Heart left ventricle (tissue), 16 donors: Measurements from ENCODE around the gene RNASE9. TPM values are rescaled to one million over a fixed set of nuclear protein-coding genes. Genes with fewer than 3 reads are reported as not detected.

ENCODE experiments used
- ATAC-seq, 4 donors: fragments of 200-7000 bp; cut with Tn5 transposase; one replicate each; pipeline ENCODE4 v1.9.1; 2020 to 2022; ENCODE audit warnings: moderate library complexity in 4 of 4, mild to moderate bottlenecking in 3 of 4, moderate number of reproducible peaks in 1 of 4
- DNase-seq, 5 donors: peaks; one replicate each; pipeline ENCODE4 v3.0.0-alpha.2; 2020
- H3K27ac ChIP-seq, 12 donors: fragments of 200-600 bp; sonication (generic) in 4 of 12; one replicate each; pipeline versions ENCODE4 v1.5.0 to v1.8.0; 2016 to 2022; ENCODE audit warnings: mild to moderate bottlenecking in 2 of 12
- H3K27me3 ChIP-seq, 9 donors: fragments of 200-600 bp; sonication (generic) in 2 of 9; one replicate each; pipeline versions ENCODE4 v1.5.1 to v1.8.0; 2016 to 2022; ENCODE audit warnings: mild to moderate bottlenecking in 3 of 9
- H3K36me3 ChIP-seq, 9 donors: fragments of 200-600 bp; sonication (generic) in 2 of 9; one replicate each; pipeline versions ENCODE4 v1.5.0 to v1.8.0; 2018 to 2022; ENCODE audit warnings: mild to moderate bottlenecking in 2 of 9
- H3K4me1 ChIP-seq, 12 donors: fragments of 200-600 bp; sonication (generic) in 4 of 12; one replicate each; pipeline versions ENCODE4 v1.5.0 to v1.8.0; 2016 to 2022; ENCODE audit warnings: mild to moderate bottlenecking in 3 of 12
- H3K4me3 ChIP-seq, 12 donors: fragments of 200-600 bp; sonication (generic) in 4 of 12; one replicate each; pipeline versions ENCODE4 v1.5.0 to v1.8.0; 2017 to 2022; ENCODE audit warnings: mild to moderate bottlenecking in 9 of 12, moderate library complexity in 4 of 12
- H3K9me3 ChIP-seq, 12 donors: fragments of 200-600 bp; sonication (generic) in 4 of 12; one replicate each; pipeline versions ENCODE4 v1.5.0 to v1.8.0; 2016 to 2022; ENCODE audit warnings: mild to moderate bottlenecking in 1 of 12
- POLR2A ChIP-seq, 2 donors: fragments of 450-650 bp; IDR thresholded peaks; one replicate each; pipeline ENCODE4 v1.6.1; 2017; ENCODE audit warnings: antibody characterized with exemption in 2 of 2, mild to moderate bottlenecking in 2 of 2, moderate library complexity in 2 of 2
- WGBS, 4 donors: extraction: QIAGEN DNeasy Blood & Tissue Kit in 2 of 4; methylation state at CpG; one replicate each; pipeline versions ENCODE4 v1.1.5 to v1.1.7; 2013 to 2018; 5-methylcytosine and 5-hydroxymethylcytosine counted together
- intact Hi-C, 10 donors: fragments of 100-400 bp; cut with DNase I; formaldehyde crosslinking; loops; one replicate each; pipeline versions ENCODE4 v1.11.1 to v1.14.2; 2022
- polyA plus RNA-seq, 2 donors: library from polyadenylated mRNA; stranded (reverse); fragments of 200-250 nt; gene quantifications; one replicate each; pipeline ENCODE4 v1.2.3, GENCODE V29; 2013
- total RNA-seq, 9 donors: library from RNA; depleted of rRNA in 2 of 9; stranded (reverse); fragments of >200 nt in 2 of 9; fragmentation: NEBNext Ultra II Directional in 3 of 9; extraction: Animal tissue kit (Norgen Biotek cat#: 25700) in 3 of 9; gene quantifications; one replicate each; pipeline versions ENCODE4 v1.1.0 to v1.2.4, GENCODE V29; 2016 to 2023
- TF ChIP-seq, protein P1 (sequence below), 12 donors: fragments of 200-600 bp; sonication (generic) in 4 of 12; IDR thresholded peaks; one replicate each; pipeline versions ENCODE4 v1.5.0 to v1.8.0; 2018 to 2022; ENCODE audit warnings: antibody characterized with exemption in 12 of 12, mild to moderate bottlenecking in 5 of 12
- donor health status: ischemic (EF 13 %, LVEDD 7.1; RV severe dilation, severe dysfunction).
- donor health status: healthy with polysubstance abuse.
- donor health status: DM: no; HTN: yes; CAD: no.
- donor health status: DM: no; HTN: no; CAD: no.
- donor health status: ischemic (EF 25% LVEDD 6.9; RV normal size, moderate dysfunction).
- donor health status: ischemic (EF 25% LVEDD 5.7; RV mildly dilated, moderate dysfunction).
- donor health status: healthy.
- donor health status: DM: yes; HTN: yes; CAD: no.
- donor health status: ischemic (EF 35%, LVEDD 5.7; RV mildly dilated, moderate dysfunction).
- donor health status: nonischemic (EF 11% LVEDD 7.7; RV severe dilation, severe dysfunction).
- donor health status: DM: yes; HTN: yes; CAD: no.
- donor health status: PGD.
- donor health status: ischemic (EF 29% LVEDD 5.4; RV normal size, mild dysfunction).
- donor health status: nonischemic (EF 23%, LVEDD 6.1; RV moderate dilation, normal function).

Gene RNASE9
- total and polyA plus RNA-seq, 11 donors = not detected

DNA sequence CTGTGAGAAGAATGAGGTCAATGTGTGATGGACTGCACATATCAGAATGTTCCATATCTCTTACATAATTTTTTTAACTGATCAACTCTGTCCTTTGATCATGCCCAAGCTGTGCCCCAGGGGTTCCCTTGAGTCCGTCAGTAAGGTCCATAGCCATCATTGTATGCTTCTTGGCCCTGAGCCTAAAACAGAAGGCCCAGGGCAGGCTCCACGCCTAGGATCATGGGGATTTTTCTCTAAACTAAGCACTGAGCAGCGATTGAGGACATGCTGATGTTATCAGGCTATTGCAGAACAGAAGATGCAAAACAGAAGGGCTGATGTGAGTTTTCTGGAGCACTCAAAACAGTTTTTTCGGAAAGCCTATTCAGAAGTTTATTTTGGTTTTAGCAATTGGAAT lies 20.9 kb downstream of the RNASE9 start:
- no peaks in the 10 kb centered on the region for H3K9me3 ChIP-seq
- WGBS, 4 donors = 44 to 53% (median 45%) methylated on average over 4 of the region's 4 CpGs
- no peak overlapping the region for H3K27ac ChIP-seq
- H3K4me3 ChIP-seq = no peak overlapping the region
- no peak for TF ChIP-seq POLR2A (IDR thresholded peaks at IDR 0.05)
- TF ChIP-seq, protein P1, sequence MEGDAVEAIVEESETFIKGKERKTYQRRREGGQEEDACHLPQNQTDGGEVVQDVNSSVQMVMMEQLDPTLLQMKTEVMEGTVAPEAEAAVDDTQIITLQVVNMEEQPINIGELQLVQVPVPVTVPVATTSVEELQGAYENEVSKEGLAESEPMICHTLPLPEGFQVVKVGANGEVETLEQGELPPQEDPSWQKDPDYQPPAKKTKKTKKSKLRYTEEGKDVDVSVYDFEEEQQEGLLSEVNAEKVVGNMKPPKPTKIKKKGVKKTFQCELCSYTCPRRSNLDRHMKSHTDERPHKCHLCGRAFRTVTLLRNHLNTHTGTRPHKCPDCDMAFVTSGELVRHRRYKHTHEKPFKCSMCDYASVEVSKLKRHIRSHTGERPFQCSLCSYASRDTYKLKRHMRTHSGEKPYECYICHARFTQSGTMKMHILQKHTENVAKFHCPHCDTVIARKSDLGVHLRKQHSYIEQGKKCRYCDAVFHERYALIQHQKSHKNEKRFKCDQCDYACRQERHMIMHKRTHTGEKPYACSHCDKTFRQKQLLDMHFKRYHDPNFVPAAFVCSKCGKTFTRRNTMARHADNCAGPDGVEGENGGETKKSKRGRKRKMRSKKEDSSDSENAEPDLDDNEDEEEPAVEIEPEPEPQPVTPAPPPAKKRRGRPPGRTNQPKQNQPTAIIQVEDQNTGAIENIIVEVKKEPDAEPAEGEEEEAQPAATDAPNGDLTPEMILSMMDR (IDR thresholded peaks at IDR 0.05) = no peak
- no peaks in the 10 kb centered on the region for H3K36me3 ChIP-seq
- intact Hi-C loops = loop anchor here in 2 of 10 donors (10.0 kb wide), 2 partner anchors 145 to 155 kb away; partner anchors contain the start of genes ANG (in 1 of the 2) and RNASE4 (in 1 of the 2)
- ATAC-seq = no peak
- no peak for DNase-seq
- no peaks in the 10 kb centered on the region for H3K27me3 ChIP-seq
- H3K4me1 ChIP-seq = no peaks in the 10 kb centered on the region

DNA sequence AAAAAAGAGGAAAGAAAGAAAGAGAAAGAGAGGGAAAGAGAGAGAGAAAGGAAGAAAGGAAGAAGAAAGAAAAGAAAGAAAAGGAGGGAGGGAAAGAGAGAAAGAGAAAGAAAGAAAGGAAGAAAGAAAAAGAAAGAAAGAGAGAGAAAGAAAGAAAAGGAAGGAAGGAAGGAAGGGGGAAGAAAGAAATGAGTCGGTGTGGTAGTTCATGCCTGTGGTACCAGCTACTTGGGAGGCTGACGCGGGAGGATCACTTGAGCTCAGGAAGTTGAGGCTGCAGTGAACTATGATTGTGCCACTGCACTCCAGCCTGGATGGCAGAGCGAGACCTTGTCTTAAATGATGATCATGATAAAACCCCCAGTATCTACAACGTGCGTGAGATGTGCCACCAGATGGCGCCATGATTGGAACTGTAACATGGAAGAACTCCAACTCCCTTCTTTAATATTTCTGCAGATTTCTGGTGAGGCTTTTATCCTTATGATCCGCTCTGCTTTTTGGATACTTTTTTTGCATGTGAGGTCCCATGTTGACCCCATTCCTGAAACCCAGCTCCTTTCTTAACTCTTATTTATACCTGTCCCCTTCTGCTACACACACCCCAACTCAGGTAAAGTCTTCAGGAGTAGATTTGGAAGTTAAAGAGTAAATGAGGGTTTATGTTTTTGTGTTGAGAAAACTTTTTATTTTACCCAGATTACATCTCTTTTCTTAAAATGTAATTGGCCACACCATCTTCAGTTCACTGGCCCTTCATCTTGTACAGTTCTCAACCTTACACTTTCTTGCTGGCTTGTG lies 29.9 kb downstream of the RNASE9 start:
- intact Hi-C loops = loop anchor here in 5 of 10 donors (1.0 to 10.0 kb wide), 7 partner anchors 76 to 164 kb away; partner anchors contain the start of genes ANG (in 1 of the 5) and RNASE4 (in 1 of the 5)
- ATAC-seq = no peak
- Histone ChIP-seq H3K9me3 (no peaks in the 10 kb centered on the region), H3K4me1 (no peaks in the 10 kb centered on the region), H3K36me3 (no peaks in the 10 kb centered on the region), H3K27ac (no peak overlapping the region), H3K27me3 (peaks cover 0 to 5% (median 0%) of the 10 kb centered on the region in 9 donors), H3K4me3 (no peak overlapping the region)
- DNase-seq = peak; percentile 35 to 78 (median 49)
- 16 to 19% (median 17%) methylated on average over 8 of the region's 8 CpGs for WGBS, 4 donors
- TF ChIP-seq POLR2A (IDR thresholded peaks at IDR 0.05) = no peak
- TF ChIP-seq, protein P1 (IDR thresholded peaks at IDR 0.05) = peak; percentile 45 to 75 (median 58)

DNA sequence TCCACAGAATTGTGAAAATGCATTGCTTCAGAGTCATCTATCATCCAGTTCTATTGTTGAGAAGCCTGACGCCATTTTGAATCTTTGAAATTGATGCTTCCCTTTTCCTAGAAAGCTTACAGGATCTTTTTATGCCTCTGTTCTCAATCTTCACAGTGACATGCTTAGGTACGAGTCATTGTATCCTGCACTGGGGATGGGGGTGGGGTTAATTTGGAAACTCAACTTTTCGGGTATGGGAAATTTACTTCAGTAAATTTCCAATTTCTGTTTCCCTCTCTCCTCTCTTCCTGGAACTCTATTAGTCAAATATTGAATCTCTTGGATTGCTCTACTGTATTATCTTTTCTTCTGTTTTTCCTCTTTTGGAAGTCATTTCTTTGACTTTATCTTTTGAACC lies 31.0 kb downstream of the RNASE9 start:
- H3K4me3 ChIP-seq = no peak overlapping the region
- no peaks in the 10 kb centered on the region for H3K4me1 ChIP-seq
- WGBS, 4 donors = 73 to 89% (median 83%) methylated on average over 3 of the region's 3 CpGs
- no peak for TF ChIP-seq POLR2A (IDR thresholded peaks at IDR 0.05)
- TF ChIP-seq, protein P1 (IDR thresholded peaks at IDR 0.05) = no peak
- H3K9me3 ChIP-seq = no peaks in the 10 kb centered on the region
- H3K36me3 ChIP-seq = no peaks in the 10 kb centered on the region
- intact Hi-C loops = loop anchor here in 6 of 10 donors (2.0 to 10.0 kb wide), 6 partner anchors 77 to 165 kb away; partner anchors contain the start of genes ANG (in 1 of the 6) and RNASE4 (in 1 of the 6)
- no peak for ATAC-seq
- DNase-seq = no peak
- H3K27me3 ChIP-seq = peaks cover 0 to 5% (median 0%) of the 10 kb centered on the region in 9 donors
- H3K27ac ChIP-seq = no peak overlapping the region

DNA sequence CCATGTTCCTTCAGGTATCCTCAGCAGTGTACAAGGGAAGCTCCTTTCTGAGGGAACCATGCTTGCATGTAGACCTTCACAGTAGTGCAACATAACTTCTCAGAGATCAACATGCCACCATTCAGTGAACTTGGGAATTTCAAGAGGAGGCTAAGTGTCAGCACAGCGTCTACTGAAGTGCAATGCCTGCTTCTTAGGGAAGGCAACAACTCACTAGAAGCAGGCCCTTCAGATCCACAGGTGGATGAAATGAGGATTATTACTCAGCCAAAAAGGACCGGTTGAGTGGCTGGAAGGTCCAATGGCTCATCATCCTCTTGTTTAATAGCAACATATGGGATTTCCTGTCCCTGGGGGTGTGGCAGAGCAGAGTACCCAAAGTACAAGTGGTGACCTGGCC lies 36.8 kb downstream of the RNASE9 start:
- ATAC-seq = no peak
- 75 to 85% (median 83%) methylated on average over 2 of the region's 2 CpGs for WGBS, 4 donors
- intact Hi-C loops = no loop called here
- Histone ChIP-seq H3K27me3 (peaks cover 0 to 5% (median 0%) of the 10 kb centered on the region in 9 donors), H3K9me3 (peaks cover 0 to 5% (median 0%) of the 10 kb centered on the region in 12 donors), H3K27ac (no peak overlapping the region), H3K36me3 (no peaks in the 10 kb centered on the region), H3K4me3 (no peak overlapping the region), H3K4me1 (no peaks in the 10 kb centered on the region)
- no peak for DNase-seq
- TF ChIP-seq POLR2A (IDR thresholded peaks at IDR 0.05) = no peak
- TF ChIP-seq, protein P1 (IDR thresholded peaks at IDR 0.05) = no peak
